Activated naive CD4-positive, alpha-beta T cell treated with anti-CD3 and anti-CD28 coated beads, Interleukin-2, amount 50 U/mL, for 16 hours (primary cell): ENCODE measurements around the gene PPP1R2.
"Not testable (repeated sequence)": the region's sequence is repeated elsewhere in the genome, so short reads cannot be mapped to it uniquely, and the experiment has no call there.

ENCODE experiments used
- DNase-seq: peaks from one replicate; pipeline ENCODE4 v3.0.0-alpha.2; 2020

PPP1R2 gene

DNA sequence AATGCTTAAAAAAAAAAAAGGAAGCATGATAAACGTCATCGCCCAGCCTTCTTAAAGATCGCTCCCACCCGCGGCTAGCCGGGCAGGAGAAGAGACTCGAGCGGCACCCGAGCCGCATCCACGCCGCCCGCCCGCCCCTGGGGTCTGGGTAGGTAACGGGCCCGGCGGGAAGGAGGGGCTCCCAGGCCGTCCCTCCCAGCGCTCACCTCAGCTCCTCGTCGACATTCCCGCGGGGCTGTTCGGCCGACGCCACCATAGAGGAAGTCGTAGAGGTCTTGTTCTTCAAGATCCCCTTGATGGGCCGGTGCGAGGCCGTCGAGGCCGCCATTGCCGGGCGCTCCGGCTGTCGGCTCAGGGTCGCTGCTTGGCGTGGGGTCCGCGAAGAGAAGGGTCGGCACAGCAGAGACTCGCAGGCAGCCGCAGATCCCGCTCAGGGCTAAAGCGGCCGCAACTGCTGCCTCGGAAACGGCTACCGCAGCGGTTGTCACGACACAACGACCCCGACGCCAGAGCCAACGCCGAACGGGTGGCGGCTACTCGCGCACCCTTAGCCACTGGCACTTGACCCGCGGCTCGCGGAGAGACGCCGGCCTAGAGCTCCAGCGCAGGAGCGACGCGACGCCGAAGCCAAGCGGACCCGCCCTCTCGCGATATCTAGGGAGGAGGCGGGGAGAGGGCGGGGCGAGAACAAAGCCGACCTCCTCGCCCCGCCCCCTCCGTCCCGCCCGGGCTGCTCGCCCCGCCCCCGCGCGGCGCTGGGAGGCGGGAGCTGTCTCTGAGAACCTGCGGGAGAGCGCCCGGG, at the start of gene PPP1R2:
PPP1R2 (minus strand) TSS at position 628 of the 802 bp plus-strand sequence; CDS start at position 328, 300 bp downstream.
- DNase-seq, result peak; percentile 90

DNA sequence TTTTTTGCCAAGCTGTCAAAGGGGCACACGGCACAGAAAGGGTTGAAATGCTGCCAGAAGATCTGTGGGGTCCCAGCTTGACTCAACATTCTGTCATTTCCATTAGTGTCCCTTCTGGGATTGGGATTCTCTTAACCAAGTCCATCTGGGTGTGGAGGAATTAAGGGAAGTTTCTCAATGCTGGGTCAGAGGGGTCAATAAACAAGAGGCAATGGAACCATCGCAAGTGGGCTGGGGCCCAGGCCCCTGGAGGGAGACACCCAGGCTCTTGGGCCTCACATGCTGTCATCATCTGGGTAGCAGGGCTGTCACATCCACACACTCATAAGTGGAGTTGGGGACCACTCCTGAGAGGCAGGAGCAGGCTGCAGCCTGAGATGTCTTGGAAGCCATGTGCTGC, 48.7 kb upstream of the PPP1R2 start:
- no peak for DNase-seq

- no peak for DNase-seq
These were observed 48.1 kb upstream of the PPP1R2 start for GRCh38 chr3:195591220-195591619.

GRCh38 chr3:195590381-195590780, 47.3 kb upstream of the PPP1R2 start:
- not testable (repeated sequence) for DNase-seq

GRCh38 chr3:195589796-195590195, 46.7 kb upstream of the PPP1R2 start:
- DNase-seq, result not testable (repeated sequence)

DNA sequence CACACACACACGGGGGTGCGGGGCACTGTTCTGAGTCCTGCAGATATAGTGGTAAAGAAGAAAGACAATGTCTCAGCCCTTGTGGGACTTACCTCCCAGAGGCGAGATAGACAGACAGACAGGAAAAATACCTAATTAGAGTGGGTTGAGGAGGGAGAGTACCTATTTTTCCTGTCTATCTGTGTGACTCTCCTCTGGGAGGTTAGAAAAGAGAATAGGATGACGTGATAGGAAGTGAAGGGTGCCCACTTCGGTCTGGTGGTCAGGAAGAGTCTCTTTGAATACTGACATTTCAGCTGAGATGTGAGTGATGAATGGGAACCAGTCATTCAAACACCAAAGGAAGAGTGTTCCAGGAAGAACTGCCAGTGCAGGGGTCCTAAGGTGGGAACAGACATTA, 44.7 kb upstream of the PPP1R2 start:
- no peak for DNase-seq

- no peak for DNase-seq
These were observed 44.3 kb upstream of the PPP1R2 start for GRCh38 chr3:195587406-195587805.

- no peak for DNase-seq
These were observed 41.4 kb upstream of the PPP1R2 start for GRCh38 chr3:195584543-195584870.

GRCh38 chr3:195583831-195584542, 40.9 kb upstream of the PPP1R2 start, which contains the start of gene APOD:
Gene APOD, minus strand, starts transcription at chr3:195583940. Its CDS starts 4,479 bp downstream, at chr3:195579461.
- no peak for DNase-seq

- no peak for DNase-seq
These were observed 39.8 kb upstream of the PPP1R2 start for GRCh38 chr3:195582947-195583346.

DNA sequence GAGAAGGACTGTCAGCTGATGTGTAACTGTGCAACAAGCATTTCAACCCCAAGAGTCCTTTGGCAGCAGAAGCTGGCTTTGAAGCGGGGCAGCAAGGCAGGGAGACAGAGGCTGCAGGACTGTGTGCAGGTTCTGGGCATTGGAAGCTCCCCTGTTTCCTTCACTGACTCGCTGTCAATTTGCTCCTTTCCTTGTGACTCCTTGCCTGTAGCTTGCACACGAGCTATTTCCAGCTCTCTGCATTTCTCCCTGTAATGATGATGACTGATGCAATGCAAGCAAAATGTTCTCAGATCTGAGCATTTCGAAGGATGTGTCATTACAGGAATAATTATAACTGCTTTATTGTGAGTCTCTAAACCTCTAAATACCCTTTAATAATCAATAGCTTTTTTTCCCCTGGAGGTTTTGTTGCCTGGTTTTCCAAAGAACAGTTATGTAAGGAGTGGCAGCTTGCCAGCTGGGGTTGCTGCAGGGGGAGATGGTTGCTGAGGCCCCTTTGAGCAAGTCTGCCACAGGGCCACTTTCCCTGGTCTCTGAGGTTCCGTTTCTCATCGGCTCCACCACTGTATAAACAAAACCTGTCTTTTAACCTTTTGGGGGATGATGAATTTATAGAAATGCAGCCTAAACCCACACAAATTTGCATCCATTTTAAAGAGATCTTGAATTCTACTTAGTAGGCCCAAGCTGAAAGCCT, 37.8 kb upstream of the PPP1R2 start:
- no peak for DNase-seq

GRCh38 chr3:195579281-195579680, 36.2 kb upstream of the PPP1R2 start:
- DNase-seq, result no peak

DNA sequence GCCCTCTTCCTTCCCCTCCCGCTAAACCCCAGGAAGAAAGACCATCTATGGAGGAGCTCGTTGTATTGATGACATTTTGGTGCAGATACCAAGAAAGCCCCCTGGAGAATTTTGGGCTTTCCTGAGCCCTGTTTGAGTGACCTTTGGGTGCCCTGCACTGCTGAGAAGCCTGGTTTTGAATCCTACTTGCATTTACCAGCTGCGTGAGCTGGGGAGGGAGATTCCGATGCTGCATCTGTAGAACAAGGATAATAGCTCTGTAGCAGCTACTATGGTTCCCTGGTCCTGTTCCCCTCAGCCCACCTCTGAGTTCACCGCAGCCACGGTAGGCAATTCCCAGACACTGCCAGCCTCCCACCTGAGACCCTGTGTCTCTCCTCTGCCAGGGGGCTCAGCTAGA, 35.4 kb upstream of the PPP1R2 start:
- DNase-seq, result no peak

- no peak for DNase-seq
These were observed 34.6 kb upstream of the PPP1R2 start for GRCh38 chr3:195577645-195578177.

- DNase-seq, result no peak
These were observed 31.6 kb upstream of the PPP1R2 start for GRCh38 chr3:195574497-195575304.

DNA sequence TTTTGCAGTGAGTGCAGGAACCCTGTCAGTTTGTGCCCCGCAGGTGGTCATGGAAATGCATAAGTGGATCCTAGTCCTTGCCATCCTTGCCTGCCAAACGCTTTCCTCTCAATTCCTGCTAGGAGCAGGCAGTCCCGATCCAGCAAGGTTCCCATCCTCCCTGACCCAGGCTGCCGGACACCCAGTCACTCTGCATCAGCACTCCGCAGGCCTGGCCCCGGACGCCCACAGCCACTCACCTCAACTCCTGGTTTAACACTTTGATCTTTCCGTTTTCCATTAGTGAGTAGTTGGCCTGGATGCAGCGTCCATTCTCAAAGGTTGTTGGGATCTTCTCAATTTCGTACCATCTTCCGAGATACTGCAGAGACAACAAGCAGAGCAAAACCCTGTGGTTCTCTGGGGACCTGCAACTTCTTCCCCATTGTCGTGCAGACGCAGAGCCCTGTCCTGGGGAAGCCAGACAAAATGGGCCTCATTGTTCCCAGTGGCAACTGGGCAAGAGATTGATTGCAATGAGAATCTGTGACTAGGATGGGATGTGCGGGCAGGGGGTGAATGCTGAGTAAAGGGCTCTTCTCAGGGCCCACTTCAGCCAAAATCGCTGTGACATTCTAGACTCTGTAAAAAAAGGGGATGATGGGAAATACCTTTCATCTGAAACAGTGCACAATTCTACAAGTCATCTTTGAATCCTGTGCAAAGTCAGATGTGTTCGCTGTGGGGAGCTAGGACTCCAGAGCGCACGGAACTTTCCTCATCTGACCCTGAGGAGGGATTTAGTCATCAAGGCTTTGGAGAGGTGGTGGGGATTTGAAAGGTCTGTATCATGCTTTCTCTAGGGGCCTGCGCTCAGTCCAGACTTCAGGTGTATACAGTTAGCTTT, 30.7 kb upstream of the PPP1R2 start:
- no peak for DNase-seq

- DNase-seq, result no peak
These were observed 28.2 kb upstream of the PPP1R2 start for GRCh38 chr3:195571361-195571760.

DNA sequence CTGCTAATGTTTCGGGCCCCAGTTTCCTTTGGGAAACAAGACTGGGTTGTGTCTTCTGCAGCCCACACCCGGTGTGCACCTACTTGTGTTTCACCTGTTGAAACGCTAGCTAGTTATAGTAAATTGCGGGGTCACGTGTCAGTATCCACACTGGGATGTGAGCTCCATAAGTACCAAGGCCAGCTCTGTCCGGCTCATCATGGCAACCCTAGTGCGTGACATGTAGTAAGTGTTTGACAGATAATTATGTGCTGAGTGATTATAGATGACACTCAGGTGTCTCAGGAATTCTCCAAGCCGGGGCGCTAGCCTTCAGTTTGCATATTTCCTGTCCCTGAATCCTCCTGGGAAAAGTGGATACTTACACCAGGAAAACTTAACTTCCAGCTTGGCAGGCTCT, 27.8 kb upstream of the PPP1R2 start:
- DNase-seq, result no peak

- DNase-seq, result no peak
These were observed 27.2 kb upstream of the PPP1R2 start for GRCh38 chr3:195570344-195570743.

DNA sequence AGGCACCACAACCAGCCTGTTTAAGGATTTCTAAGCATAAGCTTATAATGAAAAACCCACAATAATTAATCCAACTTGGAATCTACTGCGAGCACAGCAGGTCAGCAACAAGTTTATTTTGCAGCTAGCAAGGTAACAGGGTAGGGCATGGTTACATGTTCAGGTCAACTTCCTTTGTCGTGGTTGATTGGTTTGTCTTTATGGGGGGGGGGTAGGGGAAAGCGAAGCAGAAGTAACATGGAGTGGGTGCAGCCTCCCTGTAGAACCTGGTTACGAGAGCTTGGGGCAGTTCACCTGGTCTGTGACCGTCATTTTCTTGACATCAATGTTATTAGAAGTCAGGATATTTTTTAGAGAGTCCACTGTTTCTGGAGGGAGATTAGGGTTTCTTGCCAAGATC, 25.5 kb upstream of the PPP1R2 start:
- DNase-seq, result no peak

GRCh38 chr3:195566797-195567196, 23.7 kb upstream of the PPP1R2 start:
- no peak for DNase-seq

DNA sequence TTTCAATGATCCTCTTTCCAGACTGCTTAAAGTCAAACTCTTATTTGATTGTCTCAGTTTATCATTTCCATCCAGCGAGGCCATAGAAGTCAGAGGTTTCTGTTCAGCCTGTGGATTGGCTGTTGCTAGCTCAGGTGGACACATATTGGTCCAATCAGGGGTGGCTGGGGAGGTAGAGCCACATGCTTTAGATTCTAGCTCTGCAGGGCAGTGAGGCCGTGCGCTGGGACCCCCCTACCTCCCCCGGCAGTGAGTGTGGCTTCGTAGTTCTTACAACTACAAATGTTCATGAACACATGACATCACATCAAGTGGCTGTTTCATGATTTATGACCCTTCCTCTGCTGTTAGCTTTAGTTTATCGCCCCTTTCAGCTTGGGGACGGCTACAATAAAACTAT, 22.6 kb upstream of the PPP1R2 start:
- DNase-seq, result no peak
